Activated CD4-positive, CD25-positive, alpha-beta regulatory T cell treated with anti-CD3 and anti-CD28 coated beads, Interleukin-2, amount 50 U/mL, for 72 hours (primary cell): ENCODE measurements around the gene ADGRE2.
"Not testable (repeated sequence)": the region's sequence is repeated elsewhere in the genome, so short reads cannot be mapped to it uniquely, and the experiment has no call there.

ENCODE experiments used
- DNase-seq: peaks from one replicate; pipeline ENCODE4 v3.0.0; 2021

ADGRE2 gene

DNA sequence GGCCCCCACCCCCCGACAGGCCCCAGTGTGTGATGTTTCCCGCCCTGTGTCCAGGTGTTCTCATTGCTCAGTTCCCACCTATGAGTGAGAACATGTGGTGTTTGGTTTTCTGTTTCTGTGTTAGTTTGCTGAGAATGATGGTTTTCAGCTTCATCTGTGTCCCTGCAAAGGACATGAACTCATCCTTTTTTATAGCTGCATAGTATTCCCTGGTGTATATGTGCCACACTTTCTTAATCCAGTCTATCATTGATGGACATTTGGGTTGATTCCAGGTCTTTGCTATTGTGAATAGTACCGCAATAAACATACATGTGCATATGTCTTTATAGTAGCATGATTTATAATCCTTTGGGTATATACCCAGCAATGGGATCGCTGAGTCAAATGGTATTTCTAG lies 715 bp downstream of the ADGRE2 start:
- DNase-seq, result not testable (repeated sequence)

GRCh38 chr19:14775869-14776586 lies 2.3 kb downstream of the ADGRE2 start:
- DNase-seq, result no peak

- not testable (repeated sequence) for DNase-seq
These were observed 3.0 kb downstream of the ADGRE2 start for GRCh38 chr19:14775326-14775725.

- no peak for DNase-seq
These were observed 4.0 kb downstream of the ADGRE2 start for GRCh38 chr19:14774373-14774772.

GRCh38 chr19:14773722-14774121 lies 4.6 kb downstream of the ADGRE2 start:
- not testable (repeated sequence) for DNase-seq

DNA sequence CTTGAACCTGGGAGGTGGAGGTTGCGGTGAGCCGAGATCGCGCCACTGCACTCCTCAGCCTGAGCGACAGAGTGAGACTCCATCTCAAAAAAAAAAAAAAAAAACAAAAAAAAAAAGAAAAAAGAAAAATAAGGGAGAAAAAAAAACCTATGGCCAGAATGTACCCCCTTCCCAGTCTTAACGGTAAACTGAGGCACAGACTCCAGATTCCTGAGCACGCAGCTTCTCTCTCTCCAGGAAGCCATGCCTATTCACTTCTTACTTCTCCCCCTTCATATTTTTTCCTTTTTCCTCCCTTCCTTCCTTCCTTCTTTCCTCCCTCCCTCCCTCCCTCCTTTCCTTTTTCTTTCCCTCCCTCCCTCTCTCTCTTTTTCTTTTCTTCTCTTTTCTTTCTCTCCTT lies 5.4 kb downstream of the ADGRE2 start:
- no peak for DNase-seq

GRCh38 chr19:14772467-14772866 lies 5.9 kb downstream of the ADGRE2 start:
- no peak for DNase-seq

GRCh38 chr19:14770944-14771839 lies 7.2 kb downstream of the ADGRE2 start:
- no peak for DNase-seq

DNA sequence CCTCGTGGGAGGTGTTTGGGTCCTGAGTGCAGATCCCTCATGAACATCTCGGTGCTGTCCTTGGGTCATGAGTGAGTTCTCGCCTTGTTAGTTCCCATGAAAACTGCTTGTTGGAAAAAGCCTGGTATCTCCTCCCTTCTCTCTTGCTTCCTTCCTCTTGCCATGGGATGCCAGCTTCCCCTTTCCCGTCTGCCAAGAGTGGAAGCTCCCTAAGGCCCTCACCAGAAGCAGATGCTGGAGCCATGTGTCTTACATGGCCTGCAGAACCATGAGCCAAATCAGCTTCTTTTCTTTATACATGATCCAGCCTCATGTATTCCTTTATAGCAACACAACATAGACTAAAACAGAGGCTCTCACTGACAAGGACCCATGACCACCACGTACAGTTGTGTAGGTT lies 8.2 kb downstream of the ADGRE2 start:
- no peak for DNase-seq

- no peak for DNase-seq
These were observed 9.2 kb downstream of the ADGRE2 start for GRCh38 chr19:14769201-14769600.

DNA sequence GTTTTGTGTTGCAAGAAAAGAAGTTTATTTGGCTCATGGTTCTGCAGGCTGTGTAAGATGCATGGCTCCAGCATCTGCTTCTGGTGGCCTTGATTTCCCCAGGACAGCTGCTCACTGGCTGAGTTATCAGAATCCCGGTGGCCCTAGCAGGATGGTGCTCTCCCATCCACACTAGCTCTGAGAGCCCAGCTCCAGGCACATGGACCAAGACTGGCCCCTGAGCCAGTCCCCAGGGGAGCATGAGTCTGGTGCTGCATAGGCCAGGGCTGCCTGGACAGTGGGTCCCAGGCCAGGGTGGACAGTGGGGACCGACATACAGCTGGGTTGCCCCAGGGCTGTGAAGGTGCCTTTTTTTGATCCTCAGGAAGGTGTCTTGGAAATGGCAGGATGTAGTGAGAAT lies 10.4 kb downstream of the ADGRE2 start:
- no peak for DNase-seq

GRCh38 chr19:14767466-14767971 lies 10.8 kb downstream of the ADGRE2 start:
- no peak for DNase-seq

DNA sequence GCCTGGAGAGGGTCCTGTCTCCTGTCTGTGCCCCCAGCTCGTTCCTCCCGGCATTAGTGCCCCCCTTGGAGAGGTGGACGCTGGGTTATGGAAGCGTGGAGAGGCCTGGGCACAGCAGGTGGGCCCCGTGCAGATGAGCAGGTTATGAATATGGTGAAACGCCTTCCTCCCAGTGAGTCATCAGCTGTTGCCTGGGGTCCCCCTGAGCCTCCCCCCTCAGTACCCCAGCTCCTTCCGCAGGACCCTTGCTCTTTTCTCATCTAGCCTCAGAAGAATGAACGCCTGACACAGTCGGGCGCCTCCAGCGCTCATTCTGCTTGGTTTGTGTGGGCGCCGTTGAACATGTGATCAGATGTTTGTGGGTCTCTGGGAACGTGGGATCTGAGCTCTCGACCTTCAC lies 12.5 kb downstream of the ADGRE2 start:
- DNase-seq, result not testable (repeated sequence)

GRCh38 chr19:14765403-14765802 lies 13.0 kb downstream of the ADGRE2 start:
- not testable (repeated sequence) for DNase-seq

DNA sequence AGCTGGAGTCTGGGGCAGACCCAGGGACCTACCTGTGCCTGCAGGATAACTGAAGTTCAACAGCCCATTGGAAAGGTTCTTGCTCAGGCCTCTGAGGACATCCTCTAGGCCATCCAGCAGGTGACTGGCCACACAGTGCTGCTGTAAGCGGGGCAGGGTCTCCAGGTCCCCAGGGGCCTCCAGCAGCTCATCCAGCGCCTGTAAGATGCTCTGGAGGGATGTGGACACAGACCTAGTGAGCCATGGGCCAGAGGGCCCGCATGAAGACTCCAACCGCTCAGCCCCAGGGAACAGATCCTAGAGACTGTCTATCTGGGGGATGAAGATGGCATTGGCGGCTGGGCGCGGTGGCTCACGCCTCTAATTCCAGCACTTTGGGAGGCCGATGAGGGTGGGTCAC lies 14.0 kb downstream of the ADGRE2 start:
- DNase-seq, result no peak

- no peak for DNase-seq
These were observed 14.7 kb downstream of the ADGRE2 start for GRCh38 chr19:14763497-14764145.

DNA sequence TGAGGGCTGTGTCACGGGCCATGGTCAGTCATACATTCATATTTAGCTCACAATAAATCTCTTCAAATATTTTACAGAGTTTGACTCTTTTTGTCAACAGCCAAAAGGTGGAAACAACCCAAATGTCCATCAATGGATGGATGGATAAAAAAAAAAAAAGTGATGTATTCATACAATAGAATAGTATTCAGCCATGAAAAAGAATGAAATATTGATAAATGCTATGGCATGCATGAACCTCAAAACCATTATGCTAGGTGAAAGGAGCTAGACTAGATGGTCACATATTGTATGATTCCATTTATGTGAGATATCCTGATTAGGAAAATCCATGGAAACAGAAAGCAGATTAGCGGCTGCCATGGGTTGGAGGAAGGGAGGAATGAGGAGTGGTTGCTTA lies 16.2 kb downstream of the ADGRE2 start:
- no peak for DNase-seq

- DNase-seq, result no peak
These were observed 16.8 kb downstream of the ADGRE2 start for GRCh38 chr19:14761607-14762006.

- no peak for DNase-seq
These were observed 19.5 kb downstream of the ADGRE2 start for GRCh38 chr19:14758816-14759215.

- DNase-seq, result no peak
These were observed 29.8 kb downstream of the ADGRE2 start for GRCh38 chr19:14748601-14749000.

DNA sequence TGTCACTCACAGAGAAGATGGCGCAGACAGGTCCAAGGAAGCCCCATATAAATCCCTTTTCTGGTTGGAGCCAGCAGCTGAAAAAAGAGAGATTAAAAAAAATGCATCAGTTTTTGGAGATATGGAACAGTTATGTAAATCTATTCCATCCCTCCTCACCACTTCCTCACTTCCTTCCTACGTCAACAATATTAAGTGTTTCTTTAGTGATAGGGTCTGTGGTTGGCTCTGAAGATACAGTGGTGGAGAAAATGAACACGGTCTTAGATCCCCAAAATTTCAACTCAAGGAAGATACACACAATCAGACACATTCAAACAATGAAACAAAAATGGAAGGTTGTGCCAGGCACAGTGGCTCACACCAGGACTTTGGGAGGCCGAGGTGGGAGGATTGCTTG lies 31.5 kb downstream of the ADGRE2 start:
- no peak for DNase-seq

DNA sequence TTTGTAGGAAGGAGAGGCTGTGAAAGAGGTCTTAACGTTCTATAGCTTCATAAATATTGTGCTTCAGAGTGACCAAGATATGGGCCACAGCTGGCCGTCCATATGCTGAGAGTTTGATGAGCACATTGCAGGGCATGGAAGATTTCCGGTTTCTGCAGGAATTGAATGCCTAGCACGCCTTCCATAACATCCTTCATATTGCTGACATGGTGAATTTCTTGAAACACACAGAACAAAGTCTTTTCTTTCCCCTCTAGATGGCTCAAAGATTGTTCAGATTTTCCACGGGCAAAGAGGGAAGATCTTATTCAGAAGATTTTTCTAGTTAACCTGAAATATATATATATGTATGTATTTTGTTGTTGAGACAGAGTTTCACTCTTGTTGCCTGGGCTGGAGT lies 42.4 kb downstream of the ADGRE2 start:
- no peak for DNase-seq

DNA sequence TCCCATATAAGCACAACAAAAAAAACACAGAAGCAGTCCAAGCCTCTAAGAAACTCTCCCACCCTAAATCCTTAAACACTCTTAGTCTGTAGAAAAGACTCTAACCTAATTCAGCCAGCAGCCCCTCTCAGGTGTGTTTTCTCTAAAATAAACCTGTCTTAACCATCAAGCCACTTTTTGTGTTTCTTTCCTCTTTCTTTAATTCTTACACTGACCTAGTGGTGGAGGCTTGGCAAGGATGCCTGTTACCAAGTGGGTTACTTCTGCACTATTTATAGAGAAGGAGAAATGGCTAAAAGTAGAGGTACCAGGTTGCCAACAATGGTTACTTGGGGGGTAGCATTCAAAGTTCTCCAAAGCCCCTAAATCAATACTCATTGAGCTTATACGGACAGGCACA lies 44.8 kb downstream of the ADGRE2 start:
- no peak for DNase-seq

DNA sequence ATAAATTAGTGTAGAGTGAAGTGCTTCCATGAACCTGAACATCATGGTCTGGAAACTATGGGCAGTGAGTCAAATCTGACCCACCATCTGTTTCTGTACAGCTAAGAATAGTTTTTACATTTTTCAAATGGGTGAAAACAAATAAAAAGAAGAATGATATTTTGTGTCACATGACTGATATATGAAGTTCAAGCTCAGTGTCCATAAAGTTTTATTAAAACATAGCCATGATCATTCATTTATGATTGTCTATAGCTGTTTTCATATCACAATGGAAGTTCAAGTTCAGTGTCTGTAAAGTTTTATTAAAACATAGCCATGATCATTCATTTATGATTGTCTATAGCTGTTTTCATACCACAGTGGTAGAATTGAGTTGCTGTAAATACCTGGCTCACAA lies 45.9 kb downstream of the ADGRE2 start:
- DNase-seq, result no peak
